Measurements from ENCODE around the gene MCF2L2. TPM values are rescaled to one million over a fixed set of nuclear protein-coding genes. Genes with fewer than 3 reads are reported as not detected.

Gene MCF2L2
- total RNA-seq, 3 donors from 2014 or later = 0.84 to 2.7 (median 1.1) TPM

DNA sequence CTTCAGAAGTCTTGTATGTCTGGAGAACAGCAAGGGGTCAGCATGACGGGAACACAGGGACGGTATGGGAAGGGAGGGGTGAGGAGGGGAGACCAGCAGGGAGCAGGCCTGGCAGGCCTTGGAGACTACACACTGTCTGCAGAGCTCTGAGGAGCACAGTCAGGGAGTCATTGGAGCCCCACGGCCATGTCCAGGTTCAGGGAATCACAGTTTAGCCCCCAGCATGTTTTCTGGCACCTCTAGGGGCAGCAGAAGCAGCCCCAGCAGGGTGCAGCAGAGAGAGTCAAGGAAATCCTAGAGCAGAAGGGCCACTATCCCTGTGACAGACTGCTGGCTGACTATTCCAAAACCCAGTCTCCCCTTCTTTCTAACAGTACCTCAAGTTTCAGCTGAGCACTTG, 269.1 kb downstream of the MCF2L2 start:
- no peaks in the 10 kb centered on the region for H3K9me3 ChIP-seq
- ATAC-seq = no peak
- DNase-seq = no peak
- H3K36me3 ChIP-seq (ENCODE audit: low read depth) = no peaks in the 10 kb centered on the region
- H3K4me3 ChIP-seq = no peak overlapping the region
- intact Hi-C loops (cut with DNase I, micrococcal nuclease) = no loop called here
- peaks cover 9% of the 10 kb centered on the region for H3K4me1 ChIP-seq (ENCODE audit: low read depth)
- TF ChIP-seq, protein P1, sequence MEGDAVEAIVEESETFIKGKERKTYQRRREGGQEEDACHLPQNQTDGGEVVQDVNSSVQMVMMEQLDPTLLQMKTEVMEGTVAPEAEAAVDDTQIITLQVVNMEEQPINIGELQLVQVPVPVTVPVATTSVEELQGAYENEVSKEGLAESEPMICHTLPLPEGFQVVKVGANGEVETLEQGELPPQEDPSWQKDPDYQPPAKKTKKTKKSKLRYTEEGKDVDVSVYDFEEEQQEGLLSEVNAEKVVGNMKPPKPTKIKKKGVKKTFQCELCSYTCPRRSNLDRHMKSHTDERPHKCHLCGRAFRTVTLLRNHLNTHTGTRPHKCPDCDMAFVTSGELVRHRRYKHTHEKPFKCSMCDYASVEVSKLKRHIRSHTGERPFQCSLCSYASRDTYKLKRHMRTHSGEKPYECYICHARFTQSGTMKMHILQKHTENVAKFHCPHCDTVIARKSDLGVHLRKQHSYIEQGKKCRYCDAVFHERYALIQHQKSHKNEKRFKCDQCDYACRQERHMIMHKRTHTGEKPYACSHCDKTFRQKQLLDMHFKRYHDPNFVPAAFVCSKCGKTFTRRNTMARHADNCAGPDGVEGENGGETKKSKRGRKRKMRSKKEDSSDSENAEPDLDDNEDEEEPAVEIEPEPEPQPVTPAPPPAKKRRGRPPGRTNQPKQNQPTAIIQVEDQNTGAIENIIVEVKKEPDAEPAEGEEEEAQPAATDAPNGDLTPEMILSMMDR (IDR thresholded peaks at IDR 0.05) = no peak

DNA sequence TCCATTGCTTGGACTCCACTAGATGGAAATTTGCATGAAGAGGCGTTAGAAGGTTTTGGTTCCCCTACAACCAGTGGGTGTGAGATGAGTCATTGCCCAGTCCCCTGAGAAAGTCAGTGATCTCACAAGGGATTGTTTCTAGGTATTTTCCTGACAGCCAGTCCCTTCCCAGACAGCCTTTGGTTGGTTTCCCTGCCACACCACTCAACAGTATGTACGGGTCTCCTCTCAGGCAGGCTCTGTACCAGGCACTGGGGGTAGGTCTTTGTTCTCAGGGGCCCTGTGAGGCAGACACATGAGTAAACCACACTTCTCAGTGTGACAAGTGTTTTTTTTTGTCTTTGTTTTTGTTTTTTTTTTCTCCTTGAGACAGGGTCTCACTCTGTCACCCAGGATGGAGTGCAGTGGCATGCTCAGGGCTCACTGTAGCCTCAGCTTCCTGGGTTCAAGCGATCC, 269.8 kb downstream of the MCF2L2 start:
- Histone ChIP-seq H3K4me3 (no peak overlapping the region), H3K9me3 (no peaks in the 10 kb centered on the region), H3K4me1 (ENCODE audit: low read depth) (peaks cover 9% of the 10 kb centered on the region), H3K36me3 (ENCODE audit: low read depth) (no peaks in the 10 kb centered on the region)
- ATAC-seq (no peak), DNase-seq (no peak)
- intact Hi-C loops (cut with DNase I, micrococcal nuclease) = no loop called here
- TF ChIP-seq, protein P1 (IDR thresholded peaks at IDR 0.05) = no peak

DNA sequence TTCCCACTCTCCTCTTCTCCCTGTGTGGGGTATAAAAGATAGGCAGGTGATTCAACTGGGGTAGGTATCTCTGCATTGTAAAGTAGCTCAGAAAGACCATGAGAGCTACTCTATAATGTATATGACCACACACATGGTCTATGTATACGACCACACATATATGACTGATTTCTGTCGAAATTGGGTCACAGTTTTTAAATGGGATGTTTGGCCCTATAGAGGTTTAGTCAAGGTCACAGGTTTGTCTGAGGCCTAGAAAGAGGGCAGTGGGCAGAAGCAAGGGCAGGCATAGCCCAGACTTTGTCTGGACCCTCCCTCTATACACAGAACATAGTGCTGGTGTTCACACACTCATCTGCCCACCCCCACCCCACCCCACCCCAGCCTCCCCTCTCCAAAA, 270.3 kb downstream of the MCF2L2 start:
- peaks cover 9% of the 10 kb centered on the region for H3K4me1 ChIP-seq (ENCODE audit: low read depth)
- DNase-seq (no peak), ATAC-seq (no peak)
- TF ChIP-seq, protein P1 (IDR thresholded peaks at IDR 0.05) = no peak
- H3K9me3 ChIP-seq = no peaks in the 10 kb centered on the region
- no peak overlapping the region for H3K4me3 ChIP-seq
- intact Hi-C loops (cut with DNase I, micrococcal nuclease) = no loop called here
- H3K36me3 ChIP-seq (ENCODE audit: low read depth) = no peaks in the 10 kb centered on the region

DNA sequence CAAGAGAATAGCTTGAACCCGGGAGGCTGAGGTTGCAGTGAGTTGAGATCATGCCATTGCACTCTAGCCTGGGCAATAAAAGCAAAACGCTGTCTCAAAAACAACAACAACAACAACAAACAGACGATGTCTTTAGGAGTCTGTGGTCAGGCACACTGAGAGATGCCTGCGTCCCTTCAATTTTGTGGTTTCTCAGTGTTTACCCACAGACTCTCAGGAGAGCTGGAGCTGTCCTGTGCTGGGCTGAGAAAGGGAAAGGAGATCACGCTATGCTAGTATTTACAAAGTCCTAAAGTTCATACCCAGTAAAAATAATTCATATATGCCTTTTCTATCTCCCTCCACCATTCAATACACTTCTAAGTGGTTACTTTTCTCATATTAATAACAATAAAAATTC, 272.2 kb downstream of the MCF2L2 start:
- intact Hi-C loops (cut with DNase I, micrococcal nuclease) = no loop called here
- Histone ChIP-seq H3K9me3 (no peaks in the 10 kb centered on the region), H3K36me3 (ENCODE audit: low read depth) (no peaks in the 10 kb centered on the region), H3K4me1 (ENCODE audit: low read depth) (no peaks in the 10 kb centered on the region), H3K4me3 (no peak overlapping the region)
- DNase-seq = no peak
- ATAC-seq = no peak
- TF ChIP-seq, protein P1 (IDR thresholded peaks at IDR 0.05) = no peak

DNA sequence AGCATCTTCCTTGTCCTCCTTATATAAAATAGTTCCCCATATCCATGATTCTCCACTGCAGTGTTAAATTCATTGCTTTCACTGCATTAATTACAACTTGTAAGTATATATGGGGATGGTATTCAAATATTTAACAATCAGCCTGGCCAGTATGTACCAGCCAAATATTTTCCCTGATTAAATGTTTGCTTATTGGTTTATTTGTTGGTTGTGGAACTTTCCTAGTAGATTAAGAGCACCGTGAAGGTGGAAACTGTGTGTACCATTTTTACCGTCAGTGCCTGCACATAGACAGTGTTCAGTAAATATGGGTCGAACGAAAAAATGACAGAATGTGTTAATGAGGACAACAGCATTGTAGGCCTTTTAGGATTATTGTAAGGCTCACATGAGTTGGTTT, 272.9 kb downstream of the MCF2L2 start:
- TF ChIP-seq, protein P1 (IDR thresholded peaks at IDR 0.05) = no peak
- H3K4me3 ChIP-seq = no peak overlapping the region
- DNase-seq (no peak), ATAC-seq (no peak)
- H3K36me3 ChIP-seq (ENCODE audit: low read depth) = no peaks in the 10 kb centered on the region
- intact Hi-C loops (cut with DNase I, micrococcal nuclease) = no loop called here
- no peaks in the 10 kb centered on the region for H3K9me3 ChIP-seq
- H3K4me1 ChIP-seq (ENCODE audit: low read depth) = no peaks in the 10 kb centered on the region
